ENCODE measurements around the gene FSTL5. TPM values are rescaled to one million over a fixed set of nuclear protein-coding genes. Genes with fewer than 3 reads are reported as not detected.

FSTL5 gene
- total and polyA plus RNA-seq, 2 experiments from 2014 or later = 0.29 to 0.57 TPM

DNA sequence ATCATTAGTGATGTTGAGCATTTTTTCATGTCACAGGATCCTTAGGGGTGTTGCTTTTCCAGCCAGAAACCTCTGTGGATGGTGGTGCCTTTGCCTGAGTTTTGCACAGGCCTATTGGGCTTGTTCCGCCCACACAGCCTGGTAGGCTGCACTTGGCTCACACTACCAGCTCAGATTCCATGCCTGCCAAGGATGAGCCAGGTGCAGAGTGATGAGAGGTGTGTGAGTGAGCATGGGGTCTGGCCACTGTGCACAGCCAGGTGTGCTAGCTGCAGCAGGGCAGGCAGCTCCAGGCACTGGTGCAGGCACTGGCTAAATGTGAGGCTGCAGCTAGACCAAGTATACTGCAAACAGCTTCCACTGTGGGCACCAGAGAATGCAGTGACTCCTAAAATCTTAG lies 341.6 kb downstream of the FSTL5 start:
- Histone ChIP-seq H3K9me2 (replicated peaks; ENCODE audit: insufficient read depth) (no peaks in the 10 kb centered on the region), H3K9me3 (ENCODE audit: low read depth) (no peaks in the 10 kb centered on the region), H3K79me2 (no peaks in the 10 kb centered on the region), H3K36me3 (replicated peaks; ENCODE audit: insufficient read depth, low read depth) (no peaks in the 10 kb centered on the region), H3K4me2 (no peak overlapping the region), H3K4me1 (ENCODE audit: insufficient read depth) (no peaks in the 10 kb centered on the region), H4K20me1 (ENCODE audit: insufficient read depth, poor library complexity, severe bottlenecking) (no peaks in the 10 kb centered on the region), H3K4me3 (no peak overlapping the region), H3K27me3 (no peaks in the 10 kb centered on the region), H3K27ac (no peak overlapping the region), H2AFZ (no peak overlapping the region)
- no peak for DNase-seq (ENCODE audit: low spot score)
- 93% methylated on average over 1 of the region's 1 CpG for WGBS (ENCODE audit: low lambda C conversion rate, missing lambda C conversion rate)
- TF ChIP-seq EZH2phosphoT487 (IDR thresholded peaks at IDR 0.05; ENCODE audit: low read depth, severe bottlenecking, unreplicated experiment) (no peak), EZH2 (IDR thresholded peaks at IDR 0.05; ENCODE audit: borderline replicate concordance) (no peak)
- TF ChIP-seq, protein P1, sequence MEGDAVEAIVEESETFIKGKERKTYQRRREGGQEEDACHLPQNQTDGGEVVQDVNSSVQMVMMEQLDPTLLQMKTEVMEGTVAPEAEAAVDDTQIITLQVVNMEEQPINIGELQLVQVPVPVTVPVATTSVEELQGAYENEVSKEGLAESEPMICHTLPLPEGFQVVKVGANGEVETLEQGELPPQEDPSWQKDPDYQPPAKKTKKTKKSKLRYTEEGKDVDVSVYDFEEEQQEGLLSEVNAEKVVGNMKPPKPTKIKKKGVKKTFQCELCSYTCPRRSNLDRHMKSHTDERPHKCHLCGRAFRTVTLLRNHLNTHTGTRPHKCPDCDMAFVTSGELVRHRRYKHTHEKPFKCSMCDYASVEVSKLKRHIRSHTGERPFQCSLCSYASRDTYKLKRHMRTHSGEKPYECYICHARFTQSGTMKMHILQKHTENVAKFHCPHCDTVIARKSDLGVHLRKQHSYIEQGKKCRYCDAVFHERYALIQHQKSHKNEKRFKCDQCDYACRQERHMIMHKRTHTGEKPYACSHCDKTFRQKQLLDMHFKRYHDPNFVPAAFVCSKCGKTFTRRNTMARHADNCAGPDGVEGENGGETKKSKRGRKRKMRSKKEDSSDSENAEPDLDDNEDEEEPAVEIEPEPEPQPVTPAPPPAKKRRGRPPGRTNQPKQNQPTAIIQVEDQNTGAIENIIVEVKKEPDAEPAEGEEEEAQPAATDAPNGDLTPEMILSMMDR (IDR thresholded peaks at IDR 0.05; ENCODE audit: poor library complexity) = no peak

DNA sequence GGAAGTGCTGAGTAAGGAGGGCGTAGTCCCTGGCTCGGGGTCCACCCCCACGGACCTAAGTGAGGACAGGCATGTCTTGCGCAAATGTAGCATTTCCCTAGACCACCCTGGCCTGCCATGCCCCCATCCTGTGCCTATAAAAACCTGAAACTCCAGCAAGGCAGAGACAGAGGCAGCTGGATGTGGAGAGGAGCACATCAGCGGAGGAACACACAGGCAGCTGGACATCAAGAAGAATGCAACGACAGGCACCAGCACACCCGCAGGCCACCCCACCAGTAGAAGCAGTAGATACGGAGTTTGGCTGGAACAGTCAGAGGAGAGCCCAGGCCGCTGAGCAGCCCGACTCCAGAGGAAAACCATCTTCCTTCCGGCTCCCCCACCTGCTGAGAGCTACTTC lies 345.9 kb downstream of the FSTL5 start:
- TF ChIP-seq, protein P1 (IDR thresholded peaks at IDR 0.05; ENCODE audit: poor library complexity) = no peak
- no peak for TF ChIP-seq EZH2phosphoT487 (IDR thresholded peaks at IDR 0.05; ENCODE audit: low read depth, severe bottlenecking, unreplicated experiment)
- TF ChIP-seq EZH2 (IDR thresholded peaks at IDR 0.05; ENCODE audit: borderline replicate concordance) = no peak
- H2AFZ ChIP-seq = no peak overlapping the region
- no peaks in the 10 kb centered on the region for H3K4me1 ChIP-seq (ENCODE audit: insufficient read depth)

DNA sequence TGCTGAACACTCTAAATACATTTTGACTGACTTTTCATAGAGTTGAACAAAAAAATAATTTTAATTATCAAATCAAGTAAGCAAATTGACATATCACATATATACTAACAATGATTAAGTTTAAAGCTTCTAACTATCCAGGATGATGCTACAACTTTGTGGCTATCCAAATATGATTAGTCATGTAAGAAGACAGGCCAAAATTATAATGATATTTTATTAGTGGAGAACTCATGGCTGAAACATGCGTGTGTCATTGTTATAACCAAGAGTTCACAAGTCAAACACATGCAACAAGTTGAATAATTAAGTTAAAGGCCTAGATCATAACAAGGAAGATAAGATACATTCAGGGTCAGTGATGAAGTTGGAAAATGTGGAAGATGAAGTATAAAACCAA lies 346.8 kb downstream of the FSTL5 start:
- no peaks in the 10 kb centered on the region for H3K9me3 ChIP-seq (ENCODE audit: low read depth)
- no peak overlapping the region for H3K4me3 ChIP-seq
- H4K20me1 ChIP-seq (ENCODE audit: insufficient read depth, poor library complexity, severe bottlenecking) = no peaks in the 10 kb centered on the region
- H3K27me3 ChIP-seq = no peaks in the 10 kb centered on the region
- TF ChIP-seq EZH2 (IDR thresholded peaks at IDR 0.05; ENCODE audit: borderline replicate concordance) (no peak), EZH2phosphoT487 (IDR thresholded peaks at IDR 0.05; ENCODE audit: low read depth, severe bottlenecking, unreplicated experiment) (no peak)
- TF ChIP-seq, protein P1 (IDR thresholded peaks at IDR 0.05; ENCODE audit: poor library complexity) = no peak
- DNase-seq (ENCODE audit: low spot score) = no peak
- no peak overlapping the region for H3K27ac ChIP-seq
- no peaks in the 10 kb centered on the region for H3K9me2 ChIP-seq (replicated peaks; ENCODE audit: insufficient read depth)
- no peaks in the 10 kb centered on the region for H3K79me2 ChIP-seq
- no peaks in the 10 kb centered on the region for H3K36me3 ChIP-seq (replicated peaks; ENCODE audit: insufficient read depth, low read depth)
- H2AFZ ChIP-seq = no peak overlapping the region
- H3K4me2 ChIP-seq = no peak overlapping the region
- H3K4me1 ChIP-seq (ENCODE audit: insufficient read depth) = no peaks in the 10 kb centered on the region
- WGBS (ENCODE audit: low lambda C conversion rate, missing lambda C conversion rate) = 92% methylated on average over 1 of the region's 1 CpG

More for the DNA sequence above, 345.9 kb downstream of the FSTL5 start:
- H3K36me3 ChIP-seq (replicated peaks; ENCODE audit: insufficient read depth, low read depth) = no peaks in the 10 kb centered on the region
- no peaks in the 10 kb centered on the region for H4K20me1 ChIP-seq (ENCODE audit: insufficient read depth, poor library complexity, severe bottlenecking)
- H3K27me3 ChIP-seq = no peaks in the 10 kb centered on the region
- no peak for DNase-seq (ENCODE audit: low spot score)
- no peak overlapping the region for H3K4me2 ChIP-seq
- no peaks in the 10 kb centered on the region for H3K9me3 ChIP-seq (ENCODE audit: low read depth)
- H3K79me2 ChIP-seq = no peaks in the 10 kb centered on the region
- H3K4me3 ChIP-seq = no peak overlapping the region
- no peaks in the 10 kb centered on the region for H3K9me2 ChIP-seq (replicated peaks; ENCODE audit: insufficient read depth)
- WGBS (ENCODE audit: low lambda C conversion rate, missing lambda C conversion rate) = 77% methylated on average over 11 of the region's 11 CpGs
- no peak overlapping the region for H3K27ac ChIP-seq

DNA sequence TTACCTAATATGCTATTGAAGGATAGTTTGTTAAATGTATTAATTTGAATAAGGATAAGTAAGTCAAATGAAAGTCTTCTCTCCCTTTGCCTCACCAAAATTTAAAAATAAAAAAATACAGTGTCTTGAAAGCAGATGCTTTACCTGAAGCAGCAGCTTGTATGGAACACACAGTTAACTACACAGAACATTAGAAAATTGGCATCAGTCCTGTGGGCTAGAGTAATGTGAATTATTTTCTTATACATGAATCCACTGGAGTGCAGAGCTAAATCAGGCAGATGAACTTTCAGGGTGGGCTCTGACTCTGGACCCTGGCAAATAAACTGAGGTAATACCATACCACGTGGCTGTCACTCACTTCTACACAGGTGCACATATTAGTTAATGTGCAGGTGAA lies 348.0 kb downstream of the FSTL5 start:
- Histone ChIP-seq H3K9me2 (replicated peaks; ENCODE audit: insufficient read depth) (no peaks in the 10 kb centered on the region), H3K36me3 (replicated peaks; ENCODE audit: insufficient read depth, low read depth) (no peaks in the 10 kb centered on the region), H3K27me3 (no peaks in the 10 kb centered on the region), H4K20me1 (ENCODE audit: insufficient read depth, poor library complexity, severe bottlenecking) (no peaks in the 10 kb centered on the region), H3K9me3 (ENCODE audit: low read depth) (no peaks in the 10 kb centered on the region), H3K4me3 (no peak overlapping the region), H3K4me1 (ENCODE audit: insufficient read depth) (no peaks in the 10 kb centered on the region), H3K79me2 (no peaks in the 10 kb centered on the region), H2AFZ (no peak overlapping the region), H3K27ac (no peak overlapping the region), H3K4me2 (no peak overlapping the region)
- 86% methylated on average over 1 of the region's 1 CpG for WGBS (ENCODE audit: low lambda C conversion rate, missing lambda C conversion rate)
- TF ChIP-seq, protein P1 (IDR thresholded peaks at IDR 0.05; ENCODE audit: poor library complexity) = no peak
- TF ChIP-seq EZH2phosphoT487 (IDR thresholded peaks at IDR 0.05; ENCODE audit: low read depth, severe bottlenecking, unreplicated experiment) (no peak), EZH2 (IDR thresholded peaks at IDR 0.05; ENCODE audit: borderline replicate concordance) (no peak)
- no peak for DNase-seq (ENCODE audit: low spot score)

All from hepatocyte (in vitro differentiated cells).